ENCODE results near the gene FGFR4. TPM values are rescaled to one million over a fixed set of nuclear protein-coding genes. Genes with fewer than 3 reads are reported as not detected.

Gene FGFR4
- total and polyA plus RNA-seq, 2 experiments from 2014 or later: 43.4 to 150 TPM

DNA sequence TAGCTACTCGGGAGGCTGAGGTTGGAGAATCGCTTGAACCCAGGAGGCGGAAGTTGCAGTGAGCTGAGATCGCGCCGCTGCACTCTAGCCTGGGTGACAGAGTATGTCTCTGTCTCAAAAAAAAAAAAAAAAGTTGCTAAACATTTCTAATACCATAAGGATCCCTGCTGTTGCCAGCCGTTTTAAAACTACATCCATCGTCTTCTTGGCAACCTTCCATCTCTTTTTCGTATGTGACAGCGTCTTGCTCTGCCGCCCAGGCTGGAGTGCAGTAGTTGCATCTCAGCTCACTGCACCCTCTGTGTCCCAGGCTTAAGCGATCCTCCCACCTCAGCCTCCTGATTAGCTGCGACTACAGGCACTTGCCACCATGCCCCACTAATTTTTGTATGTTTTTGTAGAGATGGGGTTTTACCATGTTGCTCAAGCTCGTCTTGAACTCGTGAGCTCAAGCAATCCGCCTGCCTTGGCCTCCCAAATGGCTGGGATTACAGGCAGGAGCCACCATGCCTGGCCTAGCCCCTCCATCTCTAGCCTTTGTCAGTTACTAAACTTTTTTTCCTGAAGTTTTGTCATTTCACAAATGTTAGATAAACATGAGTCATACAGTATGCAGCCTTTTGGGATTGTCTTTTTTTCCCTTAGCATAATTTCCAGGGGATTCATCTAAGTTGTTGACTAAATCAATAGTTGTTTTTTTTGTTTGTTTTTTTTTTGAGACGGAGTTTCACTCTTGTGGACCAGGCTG, 60.4 kb downstream of the FGFR4 start:
- H3K9me2 ChIP-seq (ENCODE audit: insufficient read depth): no peaks in the 10 kb centered on the region
- Mint-ChIP-seq H3K9me3 (no peaks in the 10 kb centered on the region), H3K4me1 (no peaks in the 10 kb centered on the region), H3K27ac (no peak overlapping the region; the same call in 1 of the 2 replicates), H3K4me3 (no peak overlapping the region), H3K27me3 (ENCODE audit: insufficient read depth, low read depth, poor library complexity) (peaks cover 10% of the 10 kb centered on the region), H3K36me3 (ENCODE audit: low read depth) (peaks cover 89% of the 10 kb centered on the region)
- H3K4me3 ChIP-seq: no peak overlapping the region
- TF ChIP-seq EZH2 (IDR thresholded peaks at IDR 0.05; ENCODE audit: low read depth, unreplicated experiment): no peak
- no peak for TF ChIP-seq ZNF331 (CRISPR knock-in tag; IDR thresholded peaks at IDR 0.05; ENCODE audit: low read depth)
- TF ChIP-seq EZH2phosphoT487 (IDR thresholded peaks at IDR 0.05; ENCODE audit: unreplicated experiment): no peak
- TF ChIP-seq NANOG (IDR thresholded peaks at IDR 0.05; ENCODE audit: borderline replicate concordance): no peak
- TF ChIP-seq POLR2AphosphoS5 (IDR thresholded peaks at IDR 0.05; ENCODE audit: low read depth): no peak
- TF ChIP-seq JUNB (IDR thresholded peaks at IDR 0.05; ENCODE audit: unreplicated experiment): no peak
- TF ChIP-seq STAT1 (IDR thresholded peaks at IDR 0.05; ENCODE audit: unreplicated experiment): no peak
- TF ChIP-seq, protein P1, sequence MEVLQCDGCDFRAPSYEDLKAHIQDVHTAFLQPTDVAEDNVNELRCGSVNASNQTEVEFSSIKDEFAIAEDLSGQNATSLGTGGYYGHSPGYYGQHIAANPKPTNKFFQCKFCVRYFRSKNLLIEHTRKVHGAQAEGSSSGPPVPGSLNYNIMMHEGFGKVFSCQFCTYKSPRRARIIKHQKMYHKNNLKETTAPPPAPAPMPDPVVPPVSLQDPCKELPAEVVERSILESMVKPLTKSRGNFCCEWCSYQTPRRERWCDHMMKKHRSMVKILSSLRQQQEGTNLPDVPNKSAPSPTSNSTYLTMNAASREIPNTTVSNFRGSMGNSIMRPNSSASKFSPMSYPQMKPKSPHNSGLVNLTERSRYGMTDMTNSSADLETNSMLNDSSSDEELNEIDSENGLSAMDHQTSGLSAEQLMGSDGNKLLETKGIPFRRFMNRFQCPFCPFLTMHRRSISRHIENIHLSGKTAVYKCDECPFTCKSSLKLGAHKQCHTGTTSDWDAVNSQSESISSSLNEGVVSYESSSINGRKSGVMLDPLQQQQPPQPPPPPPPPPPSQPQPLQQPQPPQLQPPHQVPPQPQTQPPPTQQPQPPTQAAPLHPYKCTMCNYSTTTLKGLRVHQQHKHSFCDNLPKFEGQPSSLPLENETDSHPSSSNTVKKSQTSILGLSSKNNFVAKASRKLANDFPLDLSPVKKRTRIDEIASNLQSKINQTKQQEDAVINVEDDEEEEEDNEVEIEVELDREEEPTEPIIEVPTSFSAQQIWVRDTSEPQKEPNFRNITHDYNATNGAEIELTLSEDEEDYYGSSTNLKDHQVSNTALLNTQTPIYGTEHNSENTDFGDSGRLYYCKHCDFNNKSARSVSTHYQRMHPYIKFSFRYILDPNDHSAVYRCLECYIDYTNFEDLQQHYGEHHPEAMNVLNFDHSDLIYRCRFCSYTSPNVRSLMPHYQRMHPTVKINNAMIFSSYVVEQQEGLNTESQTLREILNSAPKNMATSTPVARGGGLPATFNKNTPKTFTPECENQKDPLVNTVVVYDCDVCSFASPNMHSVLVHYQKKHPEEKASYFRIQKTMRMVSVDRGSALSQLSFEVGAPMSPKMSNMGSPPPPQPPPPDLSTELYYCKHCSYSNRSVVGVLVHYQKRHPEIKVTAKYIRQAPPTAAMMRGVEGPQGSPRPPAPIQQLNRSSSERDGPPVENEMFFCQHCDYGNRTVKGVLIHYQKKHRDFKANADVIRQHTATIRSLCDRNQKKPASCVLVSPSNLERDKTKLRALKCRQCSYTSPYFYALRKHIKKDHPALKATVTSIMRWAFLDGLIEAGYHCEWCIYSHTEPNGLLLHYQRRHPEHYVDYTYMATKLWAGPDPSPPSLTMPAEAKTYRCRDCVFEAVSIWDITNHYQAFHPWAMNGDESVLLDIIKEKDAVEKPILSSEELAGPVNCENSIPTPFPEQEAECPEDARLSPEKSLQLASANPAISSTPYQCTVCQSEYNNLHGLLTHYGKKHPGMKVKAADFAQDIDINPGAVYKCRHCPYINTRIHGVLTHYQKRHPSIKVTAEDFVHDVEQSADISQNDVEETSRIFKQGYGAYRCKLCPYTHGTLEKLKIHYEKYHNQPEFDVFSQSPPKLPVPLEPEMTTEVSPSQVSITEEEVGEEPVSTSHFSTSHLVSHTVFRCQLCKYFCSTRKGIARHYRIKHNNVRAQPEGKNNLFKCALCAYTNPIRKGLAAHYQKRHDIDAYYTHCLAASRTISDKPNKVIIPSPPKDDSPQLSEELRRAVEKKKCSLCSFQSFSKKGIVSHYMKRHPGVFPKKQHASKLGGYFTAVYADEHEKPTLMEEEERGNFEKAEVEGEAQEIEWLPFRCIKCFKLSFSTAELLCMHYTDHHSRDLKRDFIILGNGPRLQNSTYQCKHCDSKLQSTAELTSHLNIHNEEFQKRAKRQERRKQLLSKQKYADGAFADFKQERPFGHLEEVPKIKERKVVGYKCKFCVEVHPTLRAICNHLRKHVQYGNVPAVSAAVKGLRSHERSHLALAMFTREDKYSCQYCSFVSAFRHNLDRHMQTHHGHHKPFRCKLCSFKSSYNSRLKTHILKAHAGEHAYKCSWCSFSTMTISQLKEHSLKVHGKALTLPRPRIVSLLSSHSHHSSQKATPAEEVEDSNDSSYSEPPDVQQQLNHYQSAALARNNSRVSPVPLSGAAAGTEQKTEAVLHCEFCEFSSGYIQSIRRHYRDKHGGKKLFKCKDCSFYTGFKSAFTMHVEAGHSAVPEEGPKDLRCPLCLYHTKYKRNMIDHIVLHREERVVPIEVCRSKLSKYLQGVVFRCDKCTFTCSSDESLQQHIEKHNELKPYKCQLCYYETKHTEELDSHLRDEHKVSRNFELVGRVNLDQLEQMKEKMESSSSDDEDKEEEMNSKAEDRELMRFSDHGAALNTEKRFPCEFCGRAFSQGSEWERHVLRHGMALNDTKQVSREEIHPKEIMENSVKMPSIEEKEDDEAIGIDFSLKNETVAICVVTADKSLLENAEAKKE (CRISPR knock-in tag; IDR thresholded peaks at IDR 0.05): no peak
- TF ChIP-seq CTCF (conservative IDR thresholded peaks at IDR 0.05; ENCODE audit: low read depth in 2 of 2): no peak
- TF ChIP-seq REST (IDR thresholded peaks at IDR 0.05; ENCODE audit: unreplicated experiment): no peak
- TF ChIP-seq ZNF114 (CRISPR knock-in tag; IDR thresholded peaks at IDR 0.05): no peak
- TF ChIP-seq ETS1 (IDR thresholded peaks at IDR 0.05): no peak
- no peak for TF ChIP-seq CREB1 (CRISPR knock-in tag; IDR thresholded peaks at IDR 0.05; ENCODE audit: low read depth)
- DNase-seq (ENCODE audit: low spot score) (no peak), ATAC-seq (no peak)
- peaks cover 73% of the 10 kb centered on the region for H4K20me1 ChIP-seq (replicated peaks; ENCODE audit: insufficient read depth)
- H3K4me1 ChIP-seq (ENCODE audit: insufficient read depth): no peaks in the 10 kb centered on the region
- H2AFZ ChIP-seq: no peak overlapping the region
- no peak overlapping the region for H3K4me2 ChIP-seq
- no peaks in the 10 kb centered on the region for H3K27me3 ChIP-seq (ENCODE audit: insufficient read depth)
- H3K79me2 ChIP-seq (replicated peaks; ENCODE audit: insufficient read depth): peaks cover 100% of the 10 kb centered on the region
- H3K27ac ChIP-seq (ENCODE audit: low read depth): peak overlapping the region; percentile 39; the same call in 1 of the 2 replicates
- H3F3A ChIP-seq (replicated peaks; ENCODE audit: low read depth): peaks cover 39% of the 10 kb centered on the region
- peaks cover 66% of the 10 kb centered on the region for H3K36me3 ChIP-seq (ENCODE audit: insufficient read depth)

Measured in GM23338 (cell line).